ENCODE data around the gene TMEM171.

Gene TMEM171

GRCh38 chr5:73171495-73171894 is 51.1 kb downstream of the TMEM171 start:
- no peak overlapping the region for H3K27ac Mint-ChIP-seq
- H3K27me3 Mint-ChIP-seq (ENCODE audit: low read depth, poor library complexity), result peaks cover 14% of the 10 kb centered on the region
- TF ChIP-seq CTCF (IDR thresholded peaks at IDR 0.05), result no peak
- peaks cover 41% of the 10 kb centered on the region for H3K4me1 Mint-ChIP-seq
- H3K9me3 Mint-ChIP-seq, result peaks cover 12% of the 10 kb centered on the region
- no peak for DNase-seq
- H3K4me3 Mint-ChIP-seq, result no peak overlapping the region
- H3K36me3 Mint-ChIP-seq (ENCODE audit: low read depth), result no peaks in the 10 kb centered on the region

- Mint-ChIP-seq H3K4me3 (no peak within 1 kb of the TSS), H3K9me3 (peaks cover 12% of the 10 kb centered on the region), H3K4me1 (peaks cover 43% of the 10 kb centered on the region), H3K36me3 (ENCODE audit: low read depth) (no peaks in the 10 kb centered on the region), H3K27me3 (ENCODE audit: low read depth, poor library complexity) (peaks cover 11% of the 10 kb centered on the region), H3K27ac (peak within 1 kb of the TSS; percentile 82)
- no peak for TF ChIP-seq CTCF (IDR thresholded peaks at IDR 0.05)
- no peak for DNase-seq
Measured at GRCh38 chr5:73172951-73173350, 52.6 kb downstream of the TMEM171 start, which contains the start of gene TMEM174. TMEM174 (plus strand) TSS chr5:73173193; CDS start chr5:73173244, 51 bp downstream.

GRCh38 chr5:73174100-73174815 is 53.9 kb downstream of the TMEM171 start:
- Mint-ChIP-seq H3K27ac (no peak overlapping the region), H3K9me3 (peaks cover 12% of the 10 kb centered on the region), H3K4me1 (peaks cover 43% of the 10 kb centered on the region), H3K4me3 (no peak overlapping the region), H3K36me3 (ENCODE audit: low read depth) (no peaks in the 10 kb centered on the region), H3K27me3 (ENCODE audit: low read depth, poor library complexity) (peaks cover 4% of the 10 kb centered on the region)
- no peak for DNase-seq
- TF ChIP-seq CTCF (IDR thresholded peaks at IDR 0.05), result no peak

GRCh38 chr5:73176250-73176649 is 55.9 kb downstream of the TMEM171 start:
- Mint-ChIP-seq H3K36me3 (ENCODE audit: low read depth) (no peaks in the 10 kb centered on the region), H3K27ac (no peak overlapping the region), H3K4me1 (peaks cover 43% of the 10 kb centered on the region), H3K27me3 (ENCODE audit: low read depth, poor library complexity) (no peaks in the 10 kb centered on the region), H3K4me3 (no peak overlapping the region), H3K9me3 (no peaks in the 10 kb centered on the region)
- no peak for DNase-seq
- TF ChIP-seq CTCF (IDR thresholded peaks at IDR 0.05), result no peak

GRCh38 chr5:73178265-73178664 is 57.9 kb downstream of the TMEM171 start:
- no peak for DNase-seq
- peaks cover 38% of the 10 kb centered on the region for H3K4me1 Mint-ChIP-seq
- TF ChIP-seq CTCF (IDR thresholded peaks at IDR 0.05), result no peak
- no peaks in the 10 kb centered on the region for H3K27me3 Mint-ChIP-seq (ENCODE audit: low read depth, poor library complexity)
- H3K4me3 Mint-ChIP-seq, result no peak overlapping the region
- no peaks in the 10 kb centered on the region for H3K9me3 Mint-ChIP-seq
- no peak overlapping the region for H3K27ac Mint-ChIP-seq
- no peaks in the 10 kb centered on the region for H3K36me3 Mint-ChIP-seq (ENCODE audit: low read depth)

- H3K36me3 Mint-ChIP-seq (ENCODE audit: low read depth), result peaks cover 5% of the 10 kb centered on the region
- H3K27ac Mint-ChIP-seq, result no peak overlapping the region
- DNase-seq, result no peak
- TF ChIP-seq CTCF (IDR thresholded peaks at IDR 0.05), result no peak
- no peaks in the 10 kb centered on the region for H3K27me3 Mint-ChIP-seq (ENCODE audit: low read depth, poor library complexity)
- no peak overlapping the region for H3K4me3 Mint-ChIP-seq
- H3K4me1 Mint-ChIP-seq, result peaks cover 31% of the 10 kb centered on the region
- peaks cover 6% of the 10 kb centered on the region for H3K9me3 Mint-ChIP-seq
Measured at GRCh38 chr5:73179730-73180129, 59.4 kb downstream of the TMEM171 start.

All from nephron progenitor cell (in vitro differentiated cells).